Skeletal muscle tissue (tissue), 4 donors: ENCODE results near the gene P2RX2. TPM values are rescaled to one million over a fixed set of nuclear protein-coding genes. Genes with fewer than 3 reads are reported as not detected.

ENCODE experiments used
- H3K27ac ChIP-seq: one replicate; pipeline ENCODE4 v1.7.0; 2013; ENCODE audit warnings: mild to moderate bottlenecking, low read depth, low read length, inconsistent platforms
- H3K27me3 ChIP-seq, 3 donors: one replicate each; pipeline ENCODE4 v1.7.0; 2013; ENCODE audit warnings: low read length in 3 of 3; ENCODE audit not compliant: control insufficient read depth in 3 of 3, insufficient read depth in 3 of 3
- H3K36me3 ChIP-seq, 3 donors: one replicate each; pipeline ENCODE4 v1.7.0; 2013; ENCODE audit warnings: low read length in 3 of 3; ENCODE audit not compliant: control insufficient read depth in 3 of 3, insufficient read depth in 3 of 3
- H3K4me1 ChIP-seq, 3 donors: one replicate each; pipeline ENCODE4 v1.7.0; 2013; ENCODE audit warnings: low read length in 3 of 3, mild to moderate bottlenecking in 3 of 3; ENCODE audit not compliant: control insufficient read depth in 3 of 3, insufficient read depth in 3 of 3
- H3K4me3 ChIP-seq, 3 donors: one replicate each; pipeline ENCODE4 v1.7.0; 2013; ENCODE audit warnings: low read length in 3 of 3
- H3K9ac ChIP-seq, 3 donors: one replicate each; pipeline ENCODE4 v1.7.0; 2013; ENCODE audit warnings: low read length in 3 of 3, mild to moderate bottlenecking in 3 of 3, moderate library complexity in 2 of 3, low read depth in 1 of 3
- H3K9me3 ChIP-seq, 3 donors: one replicate each; pipeline ENCODE4 v1.7.0; 2013; ENCODE audit warnings: low read length in 3 of 3; ENCODE audit not compliant: control insufficient read depth in 3 of 3
- total RNA-seq: library from RNA; depleted of rRNA; stranded (reverse); fragments of >200 nt; gene quantifications from one replicate; pipeline ENCODE4 v1.2.3, GENCODE V29; 2014
- donor health status: Osteomylitis.

Gene P2RX2
- total RNA-seq, 1 donor from 2014 or later, result not detected

- Histone ChIP-seq H3K27ac (no peak overlapping the region), H3K36me3 (no peaks in the 10 kb centered on the region), H3K27me3 (peaks cover 77 to 91% (median 80%) of the 10 kb centered on the region in 3 donors), H3K4me3 (no peak overlapping the region), H3K4me1 (peaks cover 6 to 12% (median 8%) of the 10 kb centered on the region in 3 donors), H3K9me3 (peaks cover 0 to 7% (median 5%) of the 10 kb centered on the region in 3 donors), H3K9ac (no peak overlapping the region)
Measured at GRCh38 chr12:132606927-132607326, 11.6 kb upstream of the P2RX2 start.

- H3K9ac ChIP-seq, result no peak overlapping the region
- H3K9me3 ChIP-seq, result peaks cover 0 to 7% (median 5%) of the 10 kb centered on the region in 3 donors
- H3K27me3 ChIP-seq, result peaks cover 63 to 76% (median 66%) of the 10 kb centered on the region in 3 donors
- H3K4me1 ChIP-seq, result peaks cover 6 to 9% (median 8%) of the 10 kb centered on the region in 3 donors
- H3K4me3 ChIP-seq, result no peak overlapping the region
- no peaks in the 10 kb centered on the region for H3K36me3 ChIP-seq
- no peak overlapping the region for H3K27ac ChIP-seq
Measured at GRCh38 chr12:132608231-132609171, 10.1 kb upstream of the P2RX2 start.

- H3K9me3 ChIP-seq, result peaks cover 1 to 8% (median 5%) of the 10 kb centered on the region in 3 donors
- H3K27me3 ChIP-seq, result peaks cover 51 to 61% (median 54%) of the 10 kb centered on the region in 3 donors
- peak within 1 kb of the TSS in 1 of 3 donors; percentile 25 for H3K9ac ChIP-seq
- peaks cover 0 to 7% (median 6%) of the 10 kb centered on the region in 3 donors for H3K4me1 ChIP-seq
- H3K36me3 ChIP-seq, result no peaks in the 10 kb centered on the region
- H3K4me3 ChIP-seq, result no peak within 1 kb of the TSS
- H3K27ac ChIP-seq, result no peak within 1 kb of the TSS
Measured at GRCh38 chr12:132610051-132610759, 8.4 kb upstream of the P2RX2 start, which contains the start of gene LRCOL1. Gene LRCOL1 (minus strand): TSS chr12:132610582. CDS start chr12:132606251, 4,331 bp downstream.

- H3K9ac ChIP-seq, result no peak overlapping the region
- no peak overlapping the region for H3K27ac ChIP-seq
- no peak overlapping the region for H3K4me3 ChIP-seq
- peaks cover 3 to 10% (median 5%) of the 10 kb centered on the region in 3 donors for H3K9me3 ChIP-seq
- peaks cover 55 to 63% (median 55%) of the 10 kb centered on the region in 3 donors for H3K27me3 ChIP-seq
- no peaks in the 10 kb centered on the region for H3K36me3 ChIP-seq
- peaks cover 0 to 8% (median 6%) of the 10 kb centered on the region in 3 donors for H3K4me1 ChIP-seq
Measured at GRCh38 chr12:132610866-132611602, 7.5 kb upstream of the P2RX2 start.

- Histone ChIP-seq H3K27me3 (peaks cover 55 to 62% (median 56%) of the 10 kb centered on the region in 3 donors), H3K4me3 (no peak overlapping the region)
Measured at GRCh38 chr12:132611620-132612019, 7.0 kb upstream of the P2RX2 start.

DNA sequence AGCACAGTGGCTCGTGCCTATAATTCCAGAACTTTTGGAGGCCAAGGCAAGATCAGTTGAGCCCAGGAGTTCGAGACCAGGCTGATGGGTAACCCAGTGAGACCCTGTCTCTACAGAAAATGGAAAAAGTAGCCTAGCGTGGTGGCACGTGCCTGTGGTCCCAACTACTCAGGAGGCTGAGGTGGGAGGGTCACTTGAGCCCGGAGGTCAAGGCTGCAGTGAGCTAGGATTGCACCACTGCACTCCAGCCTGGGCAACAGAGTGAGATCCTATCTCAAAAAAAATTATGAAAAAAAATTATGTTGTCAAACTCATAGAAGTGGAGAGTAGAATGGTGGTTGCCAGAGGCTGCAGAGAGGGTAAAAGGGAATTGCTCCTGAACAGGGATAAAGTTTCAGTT, 4.5 kb upstream of the P2RX2 start:
- Histone ChIP-seq H3K27me3 (peaks cover 54 to 58% (median 57%) of the 10 kb centered on the region in 3 donors), H3K4me1 (peaks cover 0 to 8% (median 6%) of the 10 kb centered on the region in 3 donors), H3K27ac (no peak overlapping the region), H3K9me3 (peaks cover 8 to 13% (median 13%) of the 10 kb centered on the region in 3 donors), H3K9ac (no peak overlapping the region), H3K36me3 (no peaks in the 10 kb centered on the region), H3K4me3 (no peak overlapping the region)

More at GRCh38 chr12:132611620-132612019, 7.0 kb upstream of the P2RX2 start:
- Histone ChIP-seq H3K36me3 (no peaks in the 10 kb centered on the region), H3K27ac (no peak overlapping the region), H3K9me3 (peaks cover 4 to 10% (median 5%) of the 10 kb centered on the region in 3 donors), H3K4me1 (peaks cover 0 to 8% (median 6%) of the 10 kb centered on the region in 3 donors), H3K9ac (no peak overlapping the region)

- H3K4me3 ChIP-seq, result no peak overlapping the region
- peaks cover 8 to 13% (median 13%) of the 10 kb centered on the region in 3 donors for H3K9me3 ChIP-seq
- H3K4me1 ChIP-seq, result peaks cover 0 to 8% (median 6%) of the 10 kb centered on the region in 3 donors
- no peak overlapping the region for H3K9ac ChIP-seq
- H3K27me3 ChIP-seq, result peaks cover 50 to 52% (median 52%) of the 10 kb centered on the region in 3 donors
- H3K36me3 ChIP-seq, result no peaks in the 10 kb centered on the region
- no peak overlapping the region for H3K27ac ChIP-seq
Measured at GRCh38 chr12:132614861-132615578, 3.6 kb upstream of the P2RX2 start.

GRCh38 chr12:132615579-132616038, 3.0 kb upstream of the P2RX2 start:
- no peaks in the 10 kb centered on the region for H3K36me3 ChIP-seq
- H3K9ac ChIP-seq, result no peak overlapping the region
- H3K27me3 ChIP-seq, result peaks cover 49 to 52% (median 52%) of the 10 kb centered on the region in 3 donors
- peaks cover 0 to 4% (median 3%) of the 10 kb centered on the region in 3 donors for H3K4me1 ChIP-seq
- no peak overlapping the region for H3K27ac ChIP-seq
- peaks cover 8 to 13% (median 13%) of the 10 kb centered on the region in 3 donors for H3K9me3 ChIP-seq
- H3K4me3 ChIP-seq, result no peak overlapping the region
